Measurements from ENCODE around the gene SLC9A3.
"Not testable (repeated sequence)": the region's sequence is repeated elsewhere in the genome, so short reads cannot be mapped to it uniquely, and the experiment has no call there.

SLC9A3 gene

DNA sequence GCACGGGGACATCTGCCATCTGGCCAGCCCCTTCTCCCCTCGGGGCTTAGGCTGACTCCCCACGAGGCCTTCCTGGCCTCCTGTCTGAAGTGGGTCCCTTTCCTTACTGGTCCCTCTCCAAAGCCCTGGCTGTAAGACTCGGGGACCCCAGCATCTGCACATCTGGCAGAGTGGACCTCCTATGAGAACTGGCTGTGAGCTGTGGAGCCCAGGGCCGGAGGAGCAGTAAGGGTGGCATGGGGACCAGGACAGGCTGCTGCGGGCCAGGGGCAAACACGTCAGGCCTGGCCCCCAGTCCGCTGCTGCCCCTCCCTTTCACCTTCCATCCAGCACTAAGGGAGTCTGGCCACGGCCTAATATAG lies 47.5 kb downstream of the SLC9A3 start:
- DNase-seq: peak; percentile 2
- TF ChIP-seq, protein P1, sequence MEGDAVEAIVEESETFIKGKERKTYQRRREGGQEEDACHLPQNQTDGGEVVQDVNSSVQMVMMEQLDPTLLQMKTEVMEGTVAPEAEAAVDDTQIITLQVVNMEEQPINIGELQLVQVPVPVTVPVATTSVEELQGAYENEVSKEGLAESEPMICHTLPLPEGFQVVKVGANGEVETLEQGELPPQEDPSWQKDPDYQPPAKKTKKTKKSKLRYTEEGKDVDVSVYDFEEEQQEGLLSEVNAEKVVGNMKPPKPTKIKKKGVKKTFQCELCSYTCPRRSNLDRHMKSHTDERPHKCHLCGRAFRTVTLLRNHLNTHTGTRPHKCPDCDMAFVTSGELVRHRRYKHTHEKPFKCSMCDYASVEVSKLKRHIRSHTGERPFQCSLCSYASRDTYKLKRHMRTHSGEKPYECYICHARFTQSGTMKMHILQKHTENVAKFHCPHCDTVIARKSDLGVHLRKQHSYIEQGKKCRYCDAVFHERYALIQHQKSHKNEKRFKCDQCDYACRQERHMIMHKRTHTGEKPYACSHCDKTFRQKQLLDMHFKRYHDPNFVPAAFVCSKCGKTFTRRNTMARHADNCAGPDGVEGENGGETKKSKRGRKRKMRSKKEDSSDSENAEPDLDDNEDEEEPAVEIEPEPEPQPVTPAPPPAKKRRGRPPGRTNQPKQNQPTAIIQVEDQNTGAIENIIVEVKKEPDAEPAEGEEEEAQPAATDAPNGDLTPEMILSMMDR (IDR thresholded peaks at IDR 0.05): no peak
- H3K9me3 Mint-ChIP-seq: no peaks in the 10 kb centered on the region
- H3K36me3 Mint-ChIP-seq (ENCODE audit: low read depth): peaks cover 2% of the 10 kb centered on the region
- no peak overlapping the region for H3K27ac Mint-ChIP-seq
- H3K27me3 Mint-ChIP-seq (ENCODE audit: low read depth, poor library complexity): peaks cover 46% of the 10 kb centered on the region
- H3K4me1 Mint-ChIP-seq: peaks cover 6% of the 10 kb centered on the region
- no peak overlapping the region for H3K4me3 Mint-ChIP-seq

GRCh38 chr5:476102-476813 lies 48.0 kb downstream of the SLC9A3 start:
- H3K4me3 Mint-ChIP-seq: no peak overlapping the region
- TF ChIP-seq, protein P1 (IDR thresholded peaks at IDR 0.05): no peak

DNA sequence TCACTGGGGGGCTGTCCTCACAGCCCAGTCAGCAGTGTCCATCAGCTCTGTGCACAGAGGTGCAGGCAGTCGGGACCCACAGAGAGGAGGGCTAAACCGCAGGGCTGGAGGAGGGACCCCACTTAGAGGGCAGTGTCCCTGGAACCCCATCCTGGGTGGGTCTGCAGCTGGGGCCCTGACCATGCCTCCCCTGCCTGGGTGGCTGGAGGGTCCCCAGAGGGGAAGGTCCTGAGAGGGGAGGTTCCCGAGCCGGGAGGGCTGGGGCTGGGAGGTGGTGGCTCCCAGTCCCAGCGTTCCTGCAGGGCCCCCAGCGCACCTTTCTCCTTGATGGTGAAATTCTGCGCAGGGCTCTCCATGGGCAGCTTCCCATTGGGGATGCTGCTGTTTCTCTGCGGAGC lies 48.5 kb downstream of the SLC9A3 start:
- no peaks in the 10 kb centered on the region for H3K9me3 Mint-ChIP-seq
- H3K4me1 Mint-ChIP-seq: peaks cover 17% of the 10 kb centered on the region

More at GRCh38 chr5:476102-476813, 48.0 kb downstream of the SLC9A3 start:
- Mint-ChIP-seq H3K36me3 (ENCODE audit: low read depth) (peaks cover 5% of the 10 kb centered on the region), H3K27me3 (ENCODE audit: low read depth, poor library complexity) (peaks cover 46% of the 10 kb centered on the region), H3K4me1 (peaks cover 12% of the 10 kb centered on the region), H3K27ac (no peak overlapping the region), H3K9me3 (no peaks in the 10 kb centered on the region)
- peak; percentile 5 for DNase-seq

GRCh38 chr5:474840-475661 lies 49.2 kb downstream of the SLC9A3 start:
- Mint-ChIP-seq H3K4me1 (peaks cover 17% of the 10 kb centered on the region), H3K9me3 (no peaks in the 10 kb centered on the region)
- DNase-seq: peak; percentile 49

More for the DNA sequence above, 48.5 kb downstream of the SLC9A3 start:
- Mint-ChIP-seq H3K4me3 (peak overlapping the region; percentile 63), H3K36me3 (ENCODE audit: low read depth) (peaks cover 5% of the 10 kb centered on the region), H3K27ac (no peak overlapping the region), H3K27me3 (ENCODE audit: low read depth, poor library complexity) (peaks cover 46% of the 10 kb centered on the region)
- DNase-seq: no peak
- TF ChIP-seq, protein P1 (IDR thresholded peaks at IDR 0.05): no peak

GRCh38 chr5:474232-474839 lies 49.9 kb downstream of the SLC9A3 start:
- H3K27ac Mint-ChIP-seq; H3K9me3 Mint-ChIP-seq; H3K36me3 Mint-ChIP-seq (ENCODE audit: low read depth): not testable (repeated sequence)
- peaks cover 17% of the 10 kb centered on the region for H3K4me1 Mint-ChIP-seq
- peak overlapping the region; percentile 84 for H3K4me3 Mint-ChIP-seq
- DNase-seq: peak; percentile 4
- peaks cover 42% of the 10 kb centered on the region for H3K27me3 Mint-ChIP-seq (ENCODE audit: low read depth, poor library complexity)

More at GRCh38 chr5:474840-475661, 49.2 kb downstream of the SLC9A3 start:
- Mint-ChIP-seq H3K27me3 (ENCODE audit: low read depth, poor library complexity) (peaks cover 42% of the 10 kb centered on the region), H3K36me3 (ENCODE audit: low read depth) (peaks cover 5% of the 10 kb centered on the region), H3K27ac (no peak overlapping the region), H3K4me3 (peak overlapping the region; percentile 84)
- TF ChIP-seq, protein P1 (IDR thresholded peaks at IDR 0.05): no peak

DNA sequence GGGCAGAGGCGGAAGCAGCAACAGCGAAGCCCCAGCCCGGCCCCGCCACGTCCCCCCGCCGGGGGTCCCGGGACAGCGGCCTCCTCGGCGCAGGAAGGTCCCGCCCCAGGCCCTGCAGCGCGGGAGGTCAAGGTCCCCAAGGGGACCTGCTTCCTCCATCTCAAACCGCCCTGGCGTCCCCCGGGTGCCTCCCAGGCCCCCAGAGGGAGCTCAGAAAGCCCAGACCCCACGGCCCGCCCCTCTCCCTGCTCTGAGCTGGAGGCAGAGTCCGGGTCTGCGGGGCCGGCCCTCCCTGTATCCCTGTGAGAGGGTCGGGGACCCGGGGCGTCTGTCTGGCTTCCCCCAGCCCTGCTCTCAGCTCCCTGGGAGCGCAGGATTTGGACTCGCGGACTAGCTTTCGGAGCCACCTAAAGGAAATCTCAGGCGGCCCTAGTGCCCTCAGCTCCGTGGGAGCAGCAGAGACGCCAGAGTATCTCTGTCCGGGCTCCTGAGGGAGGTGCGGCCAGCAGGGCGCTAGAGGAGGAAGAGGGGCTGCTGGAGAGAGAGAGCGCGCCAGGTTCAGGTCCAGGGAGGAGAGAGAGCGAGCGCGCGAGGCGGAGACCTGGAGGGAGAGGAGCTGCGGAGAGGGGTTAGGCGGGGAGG lies 50.6 kb downstream of the SLC9A3 start:
- no peak overlapping the region for H3K27ac Mint-ChIP-seq
- peaks cover 17% of the 10 kb centered on the region for H3K4me1 Mint-ChIP-seq
- peaks cover 42% of the 10 kb centered on the region for H3K27me3 Mint-ChIP-seq (ENCODE audit: low read depth, poor library complexity)
- no peaks in the 10 kb centered on the region for H3K9me3 Mint-ChIP-seq
- TF ChIP-seq, protein P1 (IDR thresholded peaks at IDR 0.05): no peak
- peak overlapping the region; percentile 84 for H3K4me3 Mint-ChIP-seq
- DNase-seq: peak; percentile 58
- H3K36me3 Mint-ChIP-seq (ENCODE audit: low read depth): peaks cover 5% of the 10 kb centered on the region

Measured in nephron progenitor cell (in vitro differentiated cells).